Liver (tissue), 3 donors: ENCODE results near the gene FBXL13.

Experiments
- ATF3 ChIP-seq: IDR thresholded peaks from 2 replicates; pipeline ENCODE4 v1.6.1; 2016; ENCODE audit warnings: antibody characterized with exemption
- CTCF ChIP-seq: fragments of 150-350 bp; IDR thresholded peaks from 2 replicates; pipeline ENCODE4 v1.5.1; 2017; ENCODE audit warnings: improper control_type of control experiment, low read depth, low read length; ENCODE audit not compliant: missing input control
- EGR1 ChIP-seq, 2 donors: IDR thresholded peaks; 2 replicates each; pipeline ENCODE4 v1.6.1; 2016 to 2018; ENCODE audit warnings: antibody characterized with exemption in 2 of 2, low read depth in 2 of 2
- FOXA1 ChIP-seq: IDR thresholded peaks from 2 replicates; pipeline ENCODE4 v1.6.1; 2016; ENCODE audit warnings: antibody characterized with exemption
- FOXA2 ChIP-seq: IDR thresholded peaks from 2 replicates; pipeline ENCODE4 v1.6.1; 2016; ENCODE audit warnings: antibody characterized with exemption
- GABPA ChIP-seq, 2 donors: IDR thresholded peaks in 1 of 2; conservative IDR thresholded peaks in 1 of 2; 2 replicates each; pipeline ENCODE4 v1.6.1; 2016; ENCODE audit warnings: antibody characterized with exemption in 2 of 2, mild to moderate bottlenecking in 1 of 2, moderate library complexity in 1 of 2
- JUND ChIP-seq, 2 donors: IDR thresholded peaks; 2 replicates each; pipeline ENCODE4 v1.6.1; 2016; ENCODE audit warnings: antibody characterized with exemption in 2 of 2
- RAD21 ChIP-seq, 2 donors: IDR thresholded peaks; 2 replicates each; pipeline ENCODE4 v1.6.1; 2016; ENCODE audit warnings: antibody characterized with exemption in 2 of 2, mild to moderate bottlenecking in 2 of 2
- RXRA ChIP-seq, 2 donors: IDR thresholded peaks; 2 replicates each; pipeline ENCODE4 v1.6.1; 2017 to 2018; ENCODE audit warnings: antibody characterized with exemption in 2 of 2, mild to moderate bottlenecking in 1 of 2
- SP1 ChIP-seq: IDR thresholded peaks from 2 replicates; pipeline ENCODE4 v1.6.1; 2018; ENCODE audit warnings: antibody characterized with exemption, mild to moderate bottlenecking
- TAF1 ChIP-seq: conservative IDR thresholded peaks from 2 replicates; pipeline ENCODE4 v1.6.1; 2016; ENCODE audit warnings: antibody characterized with exemption, mild to moderate bottlenecking
- YY1 ChIP-seq: IDR thresholded peaks from 2 replicates; pipeline ENCODE4 v1.6.1; 2016; ENCODE audit warnings: antibody characterized with exemption, mild to moderate bottlenecking
- TF ChIP-seq, protein P1 (sequence below): IDR thresholded peaks from 2 replicates; pipeline ENCODE4 v1.6.1; 2016; ENCODE audit warnings: antibody characterized with exemption, mild to moderate bottlenecking
- TF ChIP-seq, protein P2 (sequence below): IDR thresholded peaks from 2 replicates; pipeline ENCODE4 v1.6.1; 2016; ENCODE audit warnings: antibody characterized with exemption
- donor health status: healthy.
- donor health status: healthy.

GRCh38 chr7:103113164-103113563 lies 38.6 kb upstream of the FBXL13 start:
- TF ChIP-seq TAF1 = no peak
- no peak for TF ChIP-seq CTCF
- no peak for TF ChIP-seq GABPA (IDR thresholded peaks at IDR 0.05 in 1 of 2, conservative IDR thresholded peaks at IDR 0.05 in 1 of 2)
- TF ChIP-seq, protein P1, sequence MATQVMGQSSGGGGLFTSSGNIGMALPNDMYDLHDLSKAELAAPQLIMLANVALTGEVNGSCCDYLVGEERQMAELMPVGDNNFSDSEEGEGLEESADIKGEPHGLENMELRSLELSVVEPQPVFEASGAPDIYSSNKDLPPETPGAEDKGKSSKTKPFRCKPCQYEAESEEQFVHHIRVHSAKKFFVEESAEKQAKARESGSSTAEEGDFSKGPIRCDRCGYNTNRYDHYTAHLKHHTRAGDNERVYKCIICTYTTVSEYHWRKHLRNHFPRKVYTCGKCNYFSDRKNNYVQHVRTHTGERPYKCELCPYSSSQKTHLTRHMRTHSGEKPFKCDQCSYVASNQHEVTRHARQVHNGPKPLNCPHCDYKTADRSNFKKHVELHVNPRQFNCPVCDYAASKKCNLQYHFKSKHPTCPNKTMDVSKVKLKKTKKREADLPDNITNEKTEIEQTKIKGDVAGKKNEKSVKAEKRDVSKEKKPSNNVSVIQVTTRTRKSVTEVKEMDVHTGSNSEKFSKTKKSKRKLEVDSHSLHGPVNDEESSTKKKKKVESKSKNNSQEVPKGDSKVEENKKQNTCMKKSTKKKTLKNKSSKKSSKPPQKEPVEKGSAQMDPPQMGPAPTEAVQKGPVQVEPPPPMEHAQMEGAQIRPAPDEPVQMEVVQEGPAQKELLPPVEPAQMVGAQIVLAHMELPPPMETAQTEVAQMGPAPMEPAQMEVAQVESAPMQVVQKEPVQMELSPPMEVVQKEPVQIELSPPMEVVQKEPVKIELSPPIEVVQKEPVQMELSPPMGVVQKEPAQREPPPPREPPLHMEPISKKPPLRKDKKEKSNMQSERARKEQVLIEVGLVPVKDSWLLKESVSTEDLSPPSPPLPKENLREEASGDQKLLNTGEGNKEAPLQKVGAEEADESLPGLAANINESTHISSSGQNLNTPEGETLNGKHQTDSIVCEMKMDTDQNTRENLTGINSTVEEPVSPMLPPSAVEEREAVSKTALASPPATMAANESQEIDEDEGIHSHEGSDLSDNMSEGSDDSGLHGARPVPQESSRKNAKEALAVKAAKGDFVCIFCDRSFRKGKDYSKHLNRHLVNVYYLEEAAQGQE = no peak
- no peak for TF ChIP-seq FOXA2
- no peak for TF ChIP-seq YY1
- TF ChIP-seq JUND (IDR thresholded peaks at IDR 0.05) = no peak
- no peak for TF ChIP-seq SP1
- no peak for TF ChIP-seq ATF3
- no peak for TF ChIP-seq EGR1 (IDR thresholded peaks at IDR 0.05; ENCODE audit: low read depth in 2 of 2)
- no peak for TF ChIP-seq FOXA1
- TF ChIP-seq RAD21 (IDR thresholded peaks at IDR 0.05) = no peak
- TF ChIP-seq RXRA (IDR thresholded peaks at IDR 0.05) = no peak
- TF ChIP-seq, protein P2, sequence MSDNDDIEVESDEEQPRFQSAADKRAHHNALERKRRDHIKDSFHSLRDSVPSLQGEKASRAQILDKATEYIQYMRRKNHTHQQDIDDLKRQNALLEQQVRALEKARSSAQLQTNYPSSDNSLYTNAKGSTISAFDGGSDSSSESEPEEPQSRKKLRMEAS = no peak
